HepG2 (cell line): Measurements from ENCODE around the gene CEP250. TPM values are rescaled to one million over a fixed set of nuclear protein-coding genes. Genes with fewer than 3 reads are reported as not detected.

Experiments
- ARHGAP35 ChIP-seq: sonication (generic); formaldehyde crosslinking; IDR thresholded peaks from 2 replicates; pipeline ENCODE4 v1.9.0; 2022; ENCODE audit warnings: mild to moderate bottlenecking, inconsistent platforms, moderate library complexity, missing genetic modification reagents, borderline replicate concordance
- ARID4A ChIP-seq: sonication (generic); formaldehyde crosslinking; IDR thresholded peaks from 2 replicates; pipeline ENCODE4 v1.5.0; 2020; ENCODE audit warnings: mild to moderate bottlenecking, missing genetic modification reagents, borderline replicate concordance
- CC2D1A ChIP-seq: sonication (generic); formaldehyde crosslinking; IDR thresholded peaks from 2 replicates; pipeline ENCODE4 v1.8.1; 2023; ENCODE audit warnings: mild to moderate bottlenecking, missing genetic modification reagents
- FOXO1 ChIP-seq: sonication (generic); formaldehyde crosslinking; IDR thresholded peaks from 2 replicates; pipeline ENCODE4 v1.4.0; 2020; ENCODE audit warnings: missing genetic modification reagents
- GTF2F1 ChIP-seq: fragments of 150-350 bp; IDR thresholded peaks from 2 replicates; pipeline ENCODE4 v1.6.1; 2014; ENCODE audit warnings: low read length
- HDAC6 ChIP-seq: fragments of 200-600 bp; sonication (generic); IDR thresholded peaks from 2 replicates; pipeline ENCODE4 v1.7.0; 2017; ENCODE audit warnings: mild to moderate bottlenecking, antibody characterized with exemption, low read length, low read depth
- HIC2 ChIP-seq: sonication (generic); formaldehyde crosslinking; IDR thresholded peaks from 2 replicates; pipeline ENCODE4 v1.9.0; 2022; ENCODE audit warnings: low read depth, missing genetic modification reagents
- IRF2 ChIP-seq: IDR thresholded peaks from 2 replicates; pipeline ENCODE4 v1.6.1; 2018; ENCODE audit warnings: missing genetic modification reagents, missing compliant biosample characterization
- KDM6A ChIP-seq: IDR thresholded peaks from 2 replicates; pipeline ENCODE4 v1.6.1; 2016; ENCODE audit warnings: low read depth
- KMT2B ChIP-seq: IDR thresholded peaks from 2 replicates; pipeline ENCODE4 v1.6.1; 2016; ENCODE audit warnings: missing genetic modification reagents, missing compliant biosample characterization
- MBD4 ChIP-seq: IDR thresholded peaks from 2 replicates; pipeline ENCODE4 v1.6.1; 2012; ENCODE audit warnings: low read length, inconsistent platforms, borderline replicate concordance
- POGZ ChIP-seq: sonication (generic); formaldehyde crosslinking; IDR thresholded peaks from 2 replicates; pipeline ENCODE4 v1.4.0; 2020; ENCODE audit warnings: mild to moderate bottlenecking, missing genetic modification reagents
- STAT5B ChIP-seq: sonication (generic); formaldehyde crosslinking; IDR thresholded peaks from 2 replicates; pipeline ENCODE4 v1.4.0; 2020; ENCODE audit warnings: missing genetic modification reagents
- TGIF2 ChIP-seq: IDR thresholded peaks from 2 replicates; pipeline ENCODE4 v1.6.1; 2016; ENCODE audit warnings: control low read depth, missing compliant biosample characterization
- TRIM22 ChIP-seq: fragments of 450-650 bp; IDR thresholded peaks from 2 replicates; pipeline ENCODE4 v1.6.1; 2017
- ZNF225 ChIP-seq: sonication (generic); formaldehyde crosslinking; IDR thresholded peaks from 2 replicates; pipeline ENCODE4 v1.4.0; 2020; ENCODE audit warnings: mild to moderate bottlenecking, missing genetic modification reagents
- ZNF232 ChIP-seq: sonication (generic); formaldehyde crosslinking; IDR thresholded peaks from 2 replicates; pipeline ENCODE4 v1.4.0; 2020; ENCODE audit warnings: missing genetic modification reagents, borderline replicate concordance
- ZNF276 ChIP-seq: sonication (generic); formaldehyde crosslinking; IDR thresholded peaks from 2 replicates; pipeline ENCODE4 v1.4.0; 2020; ENCODE audit warnings: mild to moderate bottlenecking, low read depth, missing genetic modification reagents
- ZNF510 ChIP-seq: sonication (generic); formaldehyde crosslinking; IDR thresholded peaks from 2 replicates; pipeline ENCODE4 v1.4.0; 2020; ENCODE audit warnings: low read depth, mild to moderate bottlenecking, missing genetic modification reagents
- ZNF775 ChIP-seq: sonication (generic); formaldehyde crosslinking; IDR thresholded peaks from 2 replicates; pipeline ENCODE4 v1.4.0; 2020; ENCODE audit warnings: missing genetic modification reagents, mild to moderate bottlenecking, moderate library complexity, borderline replicate concordance
- polyA plus RNA-seq, 8 experiments: library from polyadenylated mRNA; depleted of rRNA in 3 of 8; stranded (reverse) in 7 of 8; unstranded in 1 of 8; fragments of >200 nt; fragmentation: Illumina TruSeq in 4 of 8; extraction: Trizol in 4 of 8; gene quantifications; 2 replicates each; pipeline versions ENCODE4 v1.2.1 to v1.2.3, GENCODE V29; 2011 to 2016; ENCODE audit warnings: low read depth in 4 of 8, missing spikeins in 1 of 8, mixed read lengths in 1 of 8; ENCODE audit not compliant: insufficient read depth in 1 of 8
- total RNA-seq, 5 experiments: library from RNA; depleted of rRNA; stranded (reverse); fragments of >200 nt; fragmentation: Illumina TruSeq; extraction: Trizol; gene quantifications; 2 replicates each; pipeline ENCODE4 v1.2.3, GENCODE V29; 2016; ENCODE audit warnings: low read depth in 1 of 5

The CEP250 gene
- total and polyA plus RNA-seq, 2 of the 13 experiments (the other 11 are each of a cell fraction or from before 2014, with no cell fraction given) = 28.8 to 55.3 TPM

GRCh38 chr20:35454881-35455609 is at the start of gene CEP250 (continued):
- TF ChIP-seq ZNF225 (CRISPR knock-in tag) (peak; percentile 91), TGIF2 (CRISPR knock-in tag) (peak; percentile 77), IRF2 (CRISPR knock-in tag) (peak; percentile 67), POGZ (peak; percentile 73), KMT2B (peak; percentile 82), TRIM22 (no peak), GTF2F1 (0 out of 2 replicates have a peak, but pooled peaks have one; percentile 3), CC2D1A (CRISPR knock-in tag) (no peak; the same call in 1 of the 2 replicates), ARHGAP35 (no peak), ZNF775 (CRISPR knock-in tag) (peak; percentile 89; the same call in 1 of the 2 replicates), KDM6A (CRISPR knock-in tag) (no peak), FOXO1 (CRISPR knock-in tag) (0 out of 2 replicates have a peak, but pooled peaks have one; percentile 16), STAT5B (no peak; the same call in 1 of the 2 replicates), ZNF232 (peak; percentile 91; the same call in 1 of the 2 replicates), MBD4 (no peak), ARID4A (peak; percentile 97), HIC2 (CRISPR knock-in tag) (peak; percentile 60; the same call in 1 of the 2 replicates), ZNF510 (CRISPR knock-in tag) (no peak; the same call in 1 of the 2 replicates), ZNF276 (CRISPR knock-in tag) (0 out of 2 replicates have a peak, but pooled peaks have one; percentile 6), HDAC6 (no peak)
